CD1c-positive myeloid dendritic cell (primary cell): ENCODE data around the gene DIS3L2.
"Not testable (repeated sequence)": the region's sequence is repeated elsewhere in the genome, so short reads cannot be mapped to it uniquely, and the experiment has no call there.

Experiments
- DNase-seq: peaks from one replicate; pipeline ENCODE4 v3.0.0-alpha.2; 2016; ENCODE audit errors: extremely low spot score

Gene DIS3L2

GRCh38 chr2:232116852-232117251 is 155.3 kb downstream of the DIS3L2 start:
- no peak for DNase-seq

- DNase-seq: no peak
These were observed 155.9 kb downstream of the DIS3L2 start for GRCh38 chr2:232117413-232117812.

GRCh38 chr2:232120911-232121310 is 159.4 kb downstream of the DIS3L2 start:
- no peak for DNase-seq

- DNase-seq: no peak
These were observed 162.8 kb downstream of the DIS3L2 start for GRCh38 chr2:232124309-232124708.

GRCh38 chr2:232126301-232127099 is 165.0 kb downstream of the DIS3L2 start:
- DNase-seq: peak; percentile 17

- DNase-seq: no peak
These were observed 168.0 kb downstream of the DIS3L2 start for GRCh38 chr2:232129483-232129882.

- DNase-seq: no peak
These were observed 170.7 kb downstream of the DIS3L2 start for GRCh38 chr2:232132181-232132580.

GRCh38 chr2:232133078-232133477 is 171.6 kb downstream of the DIS3L2 start:
- no peak for DNase-seq

- DNase-seq: no peak
These were observed 173.4 kb downstream of the DIS3L2 start for GRCh38 chr2:232134939-232135338.

GRCh38 chr2:232137356-232138147 is 176.0 kb downstream of the DIS3L2 start:
- no peak for DNase-seq

- no peak for DNase-seq
These were observed 176.9 kb downstream of the DIS3L2 start for GRCh38 chr2:232138441-232138840.

- no peak for DNase-seq
These were observed 177.7 kb downstream of the DIS3L2 start for GRCh38 chr2:232139171-232139594.

GRCh38 chr2:232139786-232140562 is 178.5 kb downstream of the DIS3L2 start:
- no peak for DNase-seq

GRCh38 chr2:232141591-232141990 is 180.1 kb downstream of the DIS3L2 start:
- no peak for DNase-seq

GRCh38 chr2:232142049-232142448 is 180.5 kb downstream of the DIS3L2 start:
- no peak for DNase-seq

GRCh38 chr2:232142502-232142901 is 181.0 kb downstream of the DIS3L2 start:
- DNase-seq: no peak

- no peak for DNase-seq
These were observed 184.8 kb downstream of the DIS3L2 start for GRCh38 chr2:232146294-232146693.

- DNase-seq: no peak
These were observed 186.0 kb downstream of the DIS3L2 start for GRCh38 chr2:232147440-232148077.

GRCh38 chr2:232162187-232162586 is 200.7 kb downstream of the DIS3L2 start:
- DNase-seq: no peak

GRCh38 chr2:232170396-232170795 is 208.9 kb downstream of the DIS3L2 start:
- no peak for DNase-seq

- no peak for DNase-seq
These were observed 213.1 kb downstream of the DIS3L2 start for GRCh38 chr2:232174662-232175061.

- not testable (repeated sequence) for DNase-seq
These were observed 215.1 kb downstream of the DIS3L2 start for GRCh38 chr2:232176587-232176986.
